SIG-M5 treated with dmso at 0.1 percent for 504 hours (cell line): Measurements from ENCODE around the gene RUNX2.
A peak's percentile ranks its signal among the peaks of the same experiment; 100 is the strongest.

Experiments used
- DNase-seq: peaks from one replicate; lab custom pipeline; 2025; ENCODE audit not compliant: unreplicated experiment; lab: John Stamatoyannopoulos, UW

The RUNX2 gene

GRCh38 chr6:45637611-45638257 is 309.6 kb downstream of the RUNX2 start:
- DNase-seq: no peak

- DNase-seq: no peak
Observed at GRCh38 chr6:45640081-45640491, 312.0 kb downstream of the RUNX2 start.

- no peak for DNase-seq
Observed at GRCh38 chr6:45640811-45641210, 312.7 kb downstream of the RUNX2 start.

- no peak for DNase-seq
Observed at GRCh38 chr6:45642331-45643125, 314.4 kb downstream of the RUNX2 start.

- DNase-seq: no peak
Observed at GRCh38 chr6:45643126-45643525, 315.0 kb downstream of the RUNX2 start.

GRCh38 chr6:45644720-45645119 is 316.6 kb downstream of the RUNX2 start:
- DNase-seq: no peak

- no peak for DNase-seq
Observed at GRCh38 chr6:45645302-45645701, 317.2 kb downstream of the RUNX2 start.

GRCh38 chr6:45647341-45648261 is 319.5 kb downstream of the RUNX2 start:
- DNase-seq: peak; percentile 2

GRCh38 chr6:45648262-45648620 is 320.1 kb downstream of the RUNX2 start:
- no peak for DNase-seq

GRCh38 chr6:45650524-45651135 is 322.5 kb downstream of the RUNX2 start:
- no peak for DNase-seq

- DNase-seq: no peak
Observed at GRCh38 chr6:45651301-45651700, 323.2 kb downstream of the RUNX2 start.

- DNase-seq: no peak
Observed at GRCh38 chr6:45652416-45652815, 324.3 kb downstream of the RUNX2 start.

GRCh38 chr6:45653117-45653883 is 325.2 kb downstream of the RUNX2 start:
- DNase-seq: no peak

GRCh38 chr6:45654673-45655072 is 326.5 kb downstream of the RUNX2 start:
- no peak for DNase-seq

- peak; percentile 30 for DNase-seq
Observed at GRCh38 chr6:45655745-45656476, 327.8 kb downstream of the RUNX2 start.

GRCh38 chr6:45657226-45657625 is 329.1 kb downstream of the RUNX2 start:
- no peak for DNase-seq

GRCh38 chr6:45658400-45658799 is 330.3 kb downstream of the RUNX2 start:
- no peak for DNase-seq

- no peak for DNase-seq
Observed at GRCh38 chr6:45658958-45659357, 330.8 kb downstream of the RUNX2 start.

GRCh38 chr6:45661661-45662060 is 333.5 kb downstream of the RUNX2 start:
- DNase-seq: no peak
